Prostate gland (tissue), 2 donors: Measurements from ENCODE around the gene ELMO1. TPM values are rescaled to one million over a fixed set of nuclear protein-coding genes. Genes with fewer than 3 reads are reported as not detected.

ENCODE experiments used
- DNase-seq: peaks from one replicate; pipeline ENCODE4 v3.0.0-alpha.2; 2019; ENCODE audit warnings: low spot score
- H3K27ac ChIP-seq, 2 donors: fragments of 200-600 bp; sonication (generic); 2 replicates each; pipeline ENCODE4 v1.5.1; 2017 to 2019
- H3K27me3 ChIP-seq: fragments of 200-600 bp; sonication (generic); replicated peaks from 2 replicates; pipeline ENCODE4 v1.5.1; 2019; ENCODE audit not compliant: insufficient read depth
- H3K36me3 ChIP-seq, 2 donors: fragments of 200-600 bp; sonication (generic); 1 replicate in 1 of 2; 2 replicates in 1 of 2; pipeline versions ENCODE4 v1.5.1 to v1.8.1; 2017 to 2019
- H3K4me1 ChIP-seq: fragments of 200-600 bp; sonication (generic); replicated peaks from 2 replicates; pipeline ENCODE4 v1.5.1; 2019
- H3K4me3 ChIP-seq, 2 donors: fragments of 200-600 bp; sonication (generic); 2 replicates each; pipeline ENCODE4 v1.5.1; 2017 to 2019
- H3K9me3 ChIP-seq: fragments of 200-600 bp; sonication (generic); 2 replicates; pipeline ENCODE4 v1.5.1; 2017
- CTCF ChIP-seq, 4 experiments: fragments of 200-600 bp in 2 of 4; fragments of 450-650 bp in 2 of 4; sonication (generic) in 2 of 4; IDR thresholded peaks; 1 replicate in 3 of 4; 2 replicates in 1 of 4; pipeline ENCODE4 v1.5.1; 2016 to 2019; ENCODE audit warnings: antibody characterized with exemption in 4 of 4, mild to moderate bottlenecking in 2 of 4, moderate library complexity in 2 of 4
- POLR2A ChIP-seq: fragments of 450-650 bp; IDR thresholded peaks from one replicate; pipeline ENCODE4 v1.6.1; 2016; ENCODE audit warnings: antibody characterized with exemption, mild to moderate bottlenecking
- POLR2AphosphoS5 ChIP-seq: sonication (generic); formaldehyde crosslinking; IDR thresholded peaks from one replicate; pipeline ENCODE4 v1.6.1; 2017; ENCODE audit warnings: antibody characterized with exemption
- WGBS: methylation state at CpG from one replicate; pipeline ENCODE4 v1.1.5; 2018; 5-methylcytosine and 5-hydroxymethylcytosine counted together
- intact Hi-C: fragments of 100-400 bp; cut with DNase I; formaldehyde crosslinking; loops from one replicate; pipeline ENCODE4 v1.14.2; 2022
- total RNA-seq, 2 donors: library from RNA; depleted of rRNA; stranded (reverse); fragments of >200 nt; gene quantifications; one replicate each; pipeline ENCODE4 v1.1.0, GENCODE V29; 2016

ELMO1 gene
- total RNA-seq, 2 donors from 2014 or later: 6.7 to 19.3 TPM

- Histone ChIP-seq H3K4me3 (no peak overlapping the region), H3K4me1 (no peaks in the 10 kb centered on the region), H3K9me3 (no peaks in the 10 kb centered on the region), H3K27me3 (no peaks in the 10 kb centered on the region), H3K36me3 (no peaks in the 10 kb centered on the region), H3K27ac (no peak overlapping the region)
- TF ChIP-seq POLR2AphosphoS5 (no peak), POLR2A (no peak), CTCF (IDR thresholded peaks at IDR 0.05) (no peak)
- intact Hi-C loops: no loop called here
- no peak for DNase-seq
- 19% methylated on average over 1 of the region's 1 CpG for WGBS
Measured at GRCh38 chr7:37229381-37229780, 219.3 kb downstream of the ELMO1 start.

- Histone ChIP-seq H3K9me3 (no peaks in the 10 kb centered on the region), H3K27me3 (no peaks in the 10 kb centered on the region), H3K4me3 (no peak overlapping the region), H3K4me1 (no peaks in the 10 kb centered on the region), H3K27ac (no peak overlapping the region), H3K36me3 (no peaks in the 10 kb centered on the region)
- DNase-seq: no peak
- TF ChIP-seq CTCF (IDR thresholded peaks at IDR 0.05) (no peak), POLR2AphosphoS5 (no peak), POLR2A (no peak)
- intact Hi-C loops: no loop called here
- 22% methylated on average over 7 of the region's 7 CpGs for WGBS
Measured at GRCh38 chr7:37225285-37225969, 223.2 kb downstream of the ELMO1 start.

- H3K27me3 ChIP-seq: no peaks in the 10 kb centered on the region
- no peak overlapping the region for H3K4me3 ChIP-seq
- 71% methylated on average over 10 of the region's 10 CpGs for WGBS
- no peak overlapping the region for H3K27ac ChIP-seq
- no peaks in the 10 kb centered on the region for H3K9me3 ChIP-seq
- no peaks in the 10 kb centered on the region for H3K4me1 ChIP-seq
- intact Hi-C loops: no loop called here
- DNase-seq: no peak
- H3K36me3 ChIP-seq: no peaks in the 10 kb centered on the region
- TF ChIP-seq POLR2A: no peak
- no peak for TF ChIP-seq POLR2AphosphoS5
- no peak for TF ChIP-seq CTCF (IDR thresholded peaks at IDR 0.05)
Measured at GRCh38 chr7:37224746-37225145, 223.9 kb downstream of the ELMO1 start.

GRCh38 chr7:37220664-37221063 is 228.0 kb downstream of the ELMO1 start:
- Histone ChIP-seq H3K27ac (no peak overlapping the region), H3K4me1 (no peaks in the 10 kb centered on the region), H3K4me3 (no peak overlapping the region), H3K36me3 (no peaks in the 10 kb centered on the region), H3K27me3 (no peaks in the 10 kb centered on the region), H3K9me3 (no peaks in the 10 kb centered on the region)
- intact Hi-C loops: no loop called here
- TF ChIP-seq CTCF (IDR thresholded peaks at IDR 0.05) (no peak), POLR2AphosphoS5 (no peak), POLR2A (no peak)
- WGBS: 95% methylated on average over 6 of the region's 6 CpGs
- no peak for DNase-seq

GRCh38 chr7:37218956-37219355 is 229.7 kb downstream of the ELMO1 start:
- H3K4me3 ChIP-seq: no peak overlapping the region
- DNase-seq: no peak
- no peak overlapping the region for H3K27ac ChIP-seq
- no peaks in the 10 kb centered on the region for H3K36me3 ChIP-seq
- no peaks in the 10 kb centered on the region for H3K27me3 ChIP-seq
- intact Hi-C loops: no loop called here
- no peaks in the 10 kb centered on the region for H3K4me1 ChIP-seq
- TF ChIP-seq POLR2A: no peak
- no peak for TF ChIP-seq POLR2AphosphoS5
- no peak for TF ChIP-seq CTCF (IDR thresholded peaks at IDR 0.05)
- WGBS: 71% methylated on average over 3 of the region's 3 CpGs
- H3K9me3 ChIP-seq: no peaks in the 10 kb centered on the region
